ENCODE measurements around the gene GNG12.

GNG12 gene

GRCh38 chr1:67755160-67755559 lies 78.1 kb downstream of the GNG12 start:
- no peaks in the 10 kb centered on the region for H3K36me3 ChIP-seq (ENCODE audit: insufficient read depth, low read length)
- no peaks in the 10 kb centered on the region for H3K9me2 ChIP-seq (replicated peaks; ENCODE audit: low read depth, low read length)
- no peak overlapping the region for H3K9ac ChIP-seq (ENCODE audit: low read depth, low read length, poor library complexity, severe bottlenecking)
- peaks cover 4% of the 10 kb centered on the region for H3K4me1 ChIP-seq (ENCODE audit: insufficient read depth, low read length, poor library complexity, severe bottlenecking)
- H3K27me3 ChIP-seq (ENCODE audit: insufficient read depth, low read length, poor library complexity, severe bottlenecking) = no peaks in the 10 kb centered on the region
- H3K79me2 ChIP-seq (ENCODE audit: insufficient read depth, low read length) = no peaks in the 10 kb centered on the region
- no peaks in the 10 kb centered on the region for H4K20me1 ChIP-seq (ENCODE audit: insufficient read depth, low read length, poor library complexity, severe bottlenecking)
- H3K4me2 ChIP-seq (ENCODE audit: low read depth, low read length, poor library complexity, severe bottlenecking) = no peak overlapping the region
- H3K9me3 ChIP-seq (ENCODE audit: insufficient read depth, low read depth, low read length) = no peaks in the 10 kb centered on the region
- no peaks in the 10 kb centered on the region for H3F3A ChIP-seq (ENCODE audit: low read depth)
- no peak overlapping the region for H2AFZ ChIP-seq (ENCODE audit: low read length)
- TF ChIP-seq EZH2phosphoT487 (IDR thresholded peaks at IDR 0.05; ENCODE audit: borderline replicate concordance) = no peak
- TF ChIP-seq CTCF (conservative IDR thresholded peaks at IDR 0.05; ENCODE audit: low read length) = no peak
- H3K4me3 ChIP-seq (ENCODE audit: low read length, poor library complexity, severe bottlenecking) = no peak overlapping the region

GRCh38 chr1:67754526-67754920 lies 78.7 kb downstream of the GNG12 start:
- TF ChIP-seq EZH2phosphoT487 (IDR thresholded peaks at IDR 0.05; ENCODE audit: borderline replicate concordance) = no peak
- TF ChIP-seq CTCF (conservative IDR thresholded peaks at IDR 0.05; ENCODE audit: low read length) = no peak
- Histone ChIP-seq H3K9me2 (replicated peaks; ENCODE audit: low read depth, low read length) (no peaks in the 10 kb centered on the region), H3K4me2 (ENCODE audit: low read depth, low read length, poor library complexity, severe bottlenecking) (no peak overlapping the region), H3K79me2 (ENCODE audit: insufficient read depth, low read length) (no peaks in the 10 kb centered on the region), H3K9ac (ENCODE audit: low read depth, low read length, poor library complexity, severe bottlenecking) (no peak overlapping the region), H3K9me3 (ENCODE audit: insufficient read depth, low read depth, low read length) (no peaks in the 10 kb centered on the region), H4K20me1 (ENCODE audit: insufficient read depth, low read length, poor library complexity, severe bottlenecking) (no peaks in the 10 kb centered on the region), H3K4me3 (ENCODE audit: low read length, poor library complexity, severe bottlenecking) (no peak overlapping the region), H3K36me3 (ENCODE audit: insufficient read depth, low read length) (no peaks in the 10 kb centered on the region), H2AFZ (ENCODE audit: low read length) (no peak overlapping the region), H3F3A (ENCODE audit: low read depth) (no peaks in the 10 kb centered on the region), H3K27me3 (ENCODE audit: insufficient read depth, low read length, poor library complexity, severe bottlenecking) (no peaks in the 10 kb centered on the region), H3K4me1 (ENCODE audit: insufficient read depth, low read length, poor library complexity, severe bottlenecking) (peaks cover 4% of the 10 kb centered on the region)

- Histone ChIP-seq H3K4me2 (ENCODE audit: low read depth, low read length, poor library complexity, severe bottlenecking) (no peak overlapping the region), H3K36me3 (ENCODE audit: insufficient read depth, low read length) (no peaks in the 10 kb centered on the region), H2AFZ (ENCODE audit: low read length) (no peak overlapping the region), H3K27me3 (ENCODE audit: insufficient read depth, low read length, poor library complexity, severe bottlenecking) (no peaks in the 10 kb centered on the region), H3K4me1 (ENCODE audit: insufficient read depth, low read length, poor library complexity, severe bottlenecking) (peaks cover 4% of the 10 kb centered on the region), H3K9ac (ENCODE audit: low read depth, low read length, poor library complexity, severe bottlenecking) (no peak overlapping the region), H3K4me3 (ENCODE audit: low read length, poor library complexity, severe bottlenecking) (no peak overlapping the region), H4K20me1 (ENCODE audit: insufficient read depth, low read length, poor library complexity, severe bottlenecking) (no peaks in the 10 kb centered on the region), H3F3A (ENCODE audit: low read depth) (no peaks in the 10 kb centered on the region), H3K9me2 (replicated peaks; ENCODE audit: low read depth, low read length) (no peaks in the 10 kb centered on the region), H3K9me3 (ENCODE audit: insufficient read depth, low read depth, low read length) (no peaks in the 10 kb centered on the region), H3K79me2 (ENCODE audit: insufficient read depth, low read length) (no peaks in the 10 kb centered on the region)
- no peak for TF ChIP-seq CTCF (conservative IDR thresholded peaks at IDR 0.05; ENCODE audit: low read length)
- TF ChIP-seq EZH2phosphoT487 (IDR thresholded peaks at IDR 0.05; ENCODE audit: borderline replicate concordance) = no peak
Measured at GRCh38 chr1:67753776-67754525, 79.3 kb downstream of the GNG12 start.
